ENCODE measurements around the gene HYI.

DNA sequence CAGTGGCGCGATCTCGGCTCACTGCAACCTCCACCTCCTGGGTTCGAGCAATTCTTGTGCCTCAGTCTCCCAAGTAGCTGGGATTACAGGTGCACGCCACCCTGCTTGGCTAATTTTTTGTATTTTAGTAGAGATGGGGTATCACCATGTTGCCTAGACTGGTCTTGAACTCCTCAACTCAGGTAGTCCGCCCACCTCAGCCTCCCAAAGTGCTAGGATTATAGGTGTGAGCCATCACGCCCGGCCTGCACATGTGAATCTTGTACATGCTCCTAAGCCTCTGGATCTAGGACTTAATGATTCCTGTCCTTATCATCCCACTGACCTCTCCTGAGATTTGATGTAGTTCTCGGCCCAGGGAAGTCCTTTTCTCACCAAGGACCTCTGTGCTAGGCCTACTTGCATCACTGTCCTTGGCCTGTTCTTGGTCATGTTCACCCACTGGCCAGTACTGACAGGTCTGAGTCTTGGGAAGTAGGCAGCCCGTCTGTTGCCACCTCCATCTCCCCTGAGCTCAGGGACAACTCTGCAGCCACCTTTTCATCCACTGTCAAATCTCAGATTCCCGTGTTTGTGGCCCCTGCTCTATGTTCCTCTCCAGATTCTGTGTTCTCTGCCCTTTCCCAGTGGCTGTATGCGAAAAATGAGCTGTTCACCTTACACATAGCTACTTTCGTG lies 9.4 kb downstream of the HYI start:
- TF ChIP-seq, protein P1, sequence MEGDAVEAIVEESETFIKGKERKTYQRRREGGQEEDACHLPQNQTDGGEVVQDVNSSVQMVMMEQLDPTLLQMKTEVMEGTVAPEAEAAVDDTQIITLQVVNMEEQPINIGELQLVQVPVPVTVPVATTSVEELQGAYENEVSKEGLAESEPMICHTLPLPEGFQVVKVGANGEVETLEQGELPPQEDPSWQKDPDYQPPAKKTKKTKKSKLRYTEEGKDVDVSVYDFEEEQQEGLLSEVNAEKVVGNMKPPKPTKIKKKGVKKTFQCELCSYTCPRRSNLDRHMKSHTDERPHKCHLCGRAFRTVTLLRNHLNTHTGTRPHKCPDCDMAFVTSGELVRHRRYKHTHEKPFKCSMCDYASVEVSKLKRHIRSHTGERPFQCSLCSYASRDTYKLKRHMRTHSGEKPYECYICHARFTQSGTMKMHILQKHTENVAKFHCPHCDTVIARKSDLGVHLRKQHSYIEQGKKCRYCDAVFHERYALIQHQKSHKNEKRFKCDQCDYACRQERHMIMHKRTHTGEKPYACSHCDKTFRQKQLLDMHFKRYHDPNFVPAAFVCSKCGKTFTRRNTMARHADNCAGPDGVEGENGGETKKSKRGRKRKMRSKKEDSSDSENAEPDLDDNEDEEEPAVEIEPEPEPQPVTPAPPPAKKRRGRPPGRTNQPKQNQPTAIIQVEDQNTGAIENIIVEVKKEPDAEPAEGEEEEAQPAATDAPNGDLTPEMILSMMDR (conservative IDR thresholded peaks at IDR 0.05; ENCODE audit: low read depth in 2 of 2) = no peak
- TF ChIP-seq JUNB (IDR thresholded peaks at IDR 0.05; ENCODE audit: unreplicated experiment) (no peak), EZH2 (IDR thresholded peaks at IDR 0.05; ENCODE audit: low read depth, unreplicated experiment) (no peak), CREB1 (CRISPR knock-in tag; IDR thresholded peaks at IDR 0.05; ENCODE audit: low read depth) (no peak), EZH2phosphoT487 (IDR thresholded peaks at IDR 0.05; ENCODE audit: unreplicated experiment) (no peak), POLR2AphosphoS5 (IDR thresholded peaks at IDR 0.05; ENCODE audit: low read depth) (no peak), STAT1 (IDR thresholded peaks at IDR 0.05; ENCODE audit: unreplicated experiment) (no peak), NANOG (IDR thresholded peaks at IDR 0.05; ENCODE audit: borderline replicate concordance) (no peak), ZNF331 (CRISPR knock-in tag; IDR thresholded peaks at IDR 0.05; ENCODE audit: low read depth) (no peak), ZNF114 (CRISPR knock-in tag; IDR thresholded peaks at IDR 0.05) (no peak)
- TF ChIP-seq, protein P2, sequence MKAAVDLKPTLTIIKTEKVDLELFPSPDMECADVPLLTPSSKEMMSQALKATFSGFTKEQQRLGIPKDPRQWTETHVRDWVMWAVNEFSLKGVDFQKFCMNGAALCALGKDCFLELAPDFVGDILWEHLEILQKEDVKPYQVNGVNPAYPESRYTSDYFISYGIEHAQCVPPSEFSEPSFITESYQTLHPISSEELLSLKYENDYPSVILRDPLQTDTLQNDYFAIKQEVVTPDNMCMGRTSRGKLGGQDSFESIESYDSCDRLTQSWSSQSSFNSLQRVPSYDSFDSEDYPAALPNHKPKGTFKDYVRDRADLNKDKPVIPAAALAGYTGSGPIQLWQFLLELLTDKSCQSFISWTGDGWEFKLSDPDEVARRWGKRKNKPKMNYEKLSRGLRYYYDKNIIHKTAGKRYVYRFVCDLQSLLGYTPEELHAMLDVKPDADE (IDR thresholded peaks at IDR 0.05) = no peak
- TF ChIP-seq, protein P3, sequence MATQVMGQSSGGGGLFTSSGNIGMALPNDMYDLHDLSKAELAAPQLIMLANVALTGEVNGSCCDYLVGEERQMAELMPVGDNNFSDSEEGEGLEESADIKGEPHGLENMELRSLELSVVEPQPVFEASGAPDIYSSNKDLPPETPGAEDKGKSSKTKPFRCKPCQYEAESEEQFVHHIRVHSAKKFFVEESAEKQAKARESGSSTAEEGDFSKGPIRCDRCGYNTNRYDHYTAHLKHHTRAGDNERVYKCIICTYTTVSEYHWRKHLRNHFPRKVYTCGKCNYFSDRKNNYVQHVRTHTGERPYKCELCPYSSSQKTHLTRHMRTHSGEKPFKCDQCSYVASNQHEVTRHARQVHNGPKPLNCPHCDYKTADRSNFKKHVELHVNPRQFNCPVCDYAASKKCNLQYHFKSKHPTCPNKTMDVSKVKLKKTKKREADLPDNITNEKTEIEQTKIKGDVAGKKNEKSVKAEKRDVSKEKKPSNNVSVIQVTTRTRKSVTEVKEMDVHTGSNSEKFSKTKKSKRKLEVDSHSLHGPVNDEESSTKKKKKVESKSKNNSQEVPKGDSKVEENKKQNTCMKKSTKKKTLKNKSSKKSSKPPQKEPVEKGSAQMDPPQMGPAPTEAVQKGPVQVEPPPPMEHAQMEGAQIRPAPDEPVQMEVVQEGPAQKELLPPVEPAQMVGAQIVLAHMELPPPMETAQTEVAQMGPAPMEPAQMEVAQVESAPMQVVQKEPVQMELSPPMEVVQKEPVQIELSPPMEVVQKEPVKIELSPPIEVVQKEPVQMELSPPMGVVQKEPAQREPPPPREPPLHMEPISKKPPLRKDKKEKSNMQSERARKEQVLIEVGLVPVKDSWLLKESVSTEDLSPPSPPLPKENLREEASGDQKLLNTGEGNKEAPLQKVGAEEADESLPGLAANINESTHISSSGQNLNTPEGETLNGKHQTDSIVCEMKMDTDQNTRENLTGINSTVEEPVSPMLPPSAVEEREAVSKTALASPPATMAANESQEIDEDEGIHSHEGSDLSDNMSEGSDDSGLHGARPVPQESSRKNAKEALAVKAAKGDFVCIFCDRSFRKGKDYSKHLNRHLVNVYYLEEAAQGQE (IDR thresholded peaks at IDR 0.05; ENCODE audit: unreplicated experiment) = no peak
- TF ChIP-seq, protein P4, sequence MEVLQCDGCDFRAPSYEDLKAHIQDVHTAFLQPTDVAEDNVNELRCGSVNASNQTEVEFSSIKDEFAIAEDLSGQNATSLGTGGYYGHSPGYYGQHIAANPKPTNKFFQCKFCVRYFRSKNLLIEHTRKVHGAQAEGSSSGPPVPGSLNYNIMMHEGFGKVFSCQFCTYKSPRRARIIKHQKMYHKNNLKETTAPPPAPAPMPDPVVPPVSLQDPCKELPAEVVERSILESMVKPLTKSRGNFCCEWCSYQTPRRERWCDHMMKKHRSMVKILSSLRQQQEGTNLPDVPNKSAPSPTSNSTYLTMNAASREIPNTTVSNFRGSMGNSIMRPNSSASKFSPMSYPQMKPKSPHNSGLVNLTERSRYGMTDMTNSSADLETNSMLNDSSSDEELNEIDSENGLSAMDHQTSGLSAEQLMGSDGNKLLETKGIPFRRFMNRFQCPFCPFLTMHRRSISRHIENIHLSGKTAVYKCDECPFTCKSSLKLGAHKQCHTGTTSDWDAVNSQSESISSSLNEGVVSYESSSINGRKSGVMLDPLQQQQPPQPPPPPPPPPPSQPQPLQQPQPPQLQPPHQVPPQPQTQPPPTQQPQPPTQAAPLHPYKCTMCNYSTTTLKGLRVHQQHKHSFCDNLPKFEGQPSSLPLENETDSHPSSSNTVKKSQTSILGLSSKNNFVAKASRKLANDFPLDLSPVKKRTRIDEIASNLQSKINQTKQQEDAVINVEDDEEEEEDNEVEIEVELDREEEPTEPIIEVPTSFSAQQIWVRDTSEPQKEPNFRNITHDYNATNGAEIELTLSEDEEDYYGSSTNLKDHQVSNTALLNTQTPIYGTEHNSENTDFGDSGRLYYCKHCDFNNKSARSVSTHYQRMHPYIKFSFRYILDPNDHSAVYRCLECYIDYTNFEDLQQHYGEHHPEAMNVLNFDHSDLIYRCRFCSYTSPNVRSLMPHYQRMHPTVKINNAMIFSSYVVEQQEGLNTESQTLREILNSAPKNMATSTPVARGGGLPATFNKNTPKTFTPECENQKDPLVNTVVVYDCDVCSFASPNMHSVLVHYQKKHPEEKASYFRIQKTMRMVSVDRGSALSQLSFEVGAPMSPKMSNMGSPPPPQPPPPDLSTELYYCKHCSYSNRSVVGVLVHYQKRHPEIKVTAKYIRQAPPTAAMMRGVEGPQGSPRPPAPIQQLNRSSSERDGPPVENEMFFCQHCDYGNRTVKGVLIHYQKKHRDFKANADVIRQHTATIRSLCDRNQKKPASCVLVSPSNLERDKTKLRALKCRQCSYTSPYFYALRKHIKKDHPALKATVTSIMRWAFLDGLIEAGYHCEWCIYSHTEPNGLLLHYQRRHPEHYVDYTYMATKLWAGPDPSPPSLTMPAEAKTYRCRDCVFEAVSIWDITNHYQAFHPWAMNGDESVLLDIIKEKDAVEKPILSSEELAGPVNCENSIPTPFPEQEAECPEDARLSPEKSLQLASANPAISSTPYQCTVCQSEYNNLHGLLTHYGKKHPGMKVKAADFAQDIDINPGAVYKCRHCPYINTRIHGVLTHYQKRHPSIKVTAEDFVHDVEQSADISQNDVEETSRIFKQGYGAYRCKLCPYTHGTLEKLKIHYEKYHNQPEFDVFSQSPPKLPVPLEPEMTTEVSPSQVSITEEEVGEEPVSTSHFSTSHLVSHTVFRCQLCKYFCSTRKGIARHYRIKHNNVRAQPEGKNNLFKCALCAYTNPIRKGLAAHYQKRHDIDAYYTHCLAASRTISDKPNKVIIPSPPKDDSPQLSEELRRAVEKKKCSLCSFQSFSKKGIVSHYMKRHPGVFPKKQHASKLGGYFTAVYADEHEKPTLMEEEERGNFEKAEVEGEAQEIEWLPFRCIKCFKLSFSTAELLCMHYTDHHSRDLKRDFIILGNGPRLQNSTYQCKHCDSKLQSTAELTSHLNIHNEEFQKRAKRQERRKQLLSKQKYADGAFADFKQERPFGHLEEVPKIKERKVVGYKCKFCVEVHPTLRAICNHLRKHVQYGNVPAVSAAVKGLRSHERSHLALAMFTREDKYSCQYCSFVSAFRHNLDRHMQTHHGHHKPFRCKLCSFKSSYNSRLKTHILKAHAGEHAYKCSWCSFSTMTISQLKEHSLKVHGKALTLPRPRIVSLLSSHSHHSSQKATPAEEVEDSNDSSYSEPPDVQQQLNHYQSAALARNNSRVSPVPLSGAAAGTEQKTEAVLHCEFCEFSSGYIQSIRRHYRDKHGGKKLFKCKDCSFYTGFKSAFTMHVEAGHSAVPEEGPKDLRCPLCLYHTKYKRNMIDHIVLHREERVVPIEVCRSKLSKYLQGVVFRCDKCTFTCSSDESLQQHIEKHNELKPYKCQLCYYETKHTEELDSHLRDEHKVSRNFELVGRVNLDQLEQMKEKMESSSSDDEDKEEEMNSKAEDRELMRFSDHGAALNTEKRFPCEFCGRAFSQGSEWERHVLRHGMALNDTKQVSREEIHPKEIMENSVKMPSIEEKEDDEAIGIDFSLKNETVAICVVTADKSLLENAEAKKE (CRISPR knock-in tag; IDR thresholded peaks at IDR 0.05) = no peak
